Coronary artery (tissue), 2 donors: ENCODE measurements around the gene ZBTB7A.
"Not testable (repeated sequence)": the region's sequence is repeated elsewhere in the genome, so short reads cannot be mapped to it uniquely, and the experiment has no call there.

Experiments
- DNase-seq: peaks from one replicate; pipeline ENCODE4 v3.0.0-alpha.2; 2017; ENCODE audit warnings: low spot score
- H3K27ac ChIP-seq, 2 donors: fragments of 200-600 bp; sonication (generic); one replicate each; pipeline ENCODE4 v1.5.1; 2016 to 2019
- H3K4me3 ChIP-seq: fragments of 200-600 bp; sonication (generic); 2 replicates; pipeline ENCODE4 v1.5.1; 2016; ENCODE audit warnings: mild to moderate bottlenecking, moderate library complexity
- CTCF ChIP-seq: fragments of 200-600 bp; sonication (generic); IDR thresholded peaks from one replicate; pipeline ENCODE4 v1.5.1; 2019; ENCODE audit warnings: antibody characterized with exemption

The ZBTB7A gene

GRCh38 chr19:4015705-4016402, 50.8 kb downstream of the ZBTB7A start:
- H3K4me3 ChIP-seq = peak overlapping the region; percentile 17
- DNase-seq = peak; percentile 68
- TF ChIP-seq CTCF = no peak
- peak overlapping the region in 1 of 2 donors; percentile 11 for H3K27ac ChIP-seq

GRCh38 chr19:4014541-4015491, 51.9 kb downstream of the ZBTB7A start:
- TF ChIP-seq CTCF = no peak
- DNase-seq = no peak
- H3K4me3 ChIP-seq = peak overlapping the region; percentile 17
- peak overlapping the region in 1 of 2 donors; percentile 21 for H3K27ac ChIP-seq

- no peak for DNase-seq
- TF ChIP-seq CTCF = no peak
- H3K27ac ChIP-seq = no peak overlapping the region
Measured at GRCh38 chr19:4013886-4014540, 52.7 kb downstream of the ZBTB7A start.

GRCh38 chr19:4012975-4013634, 53.6 kb downstream of the ZBTB7A start:
- no peak for TF ChIP-seq CTCF
- Histone ChIP-seq H3K4me3 (no peak overlapping the region), H3K27ac (no peak overlapping the region)
- no peak for DNase-seq

More at GRCh38 chr19:4013886-4014540, 52.7 kb downstream of the ZBTB7A start:
- no peak overlapping the region for H3K4me3 ChIP-seq

- H3K27ac ChIP-seq = no peak overlapping the region
Measured at GRCh38 chr19:4012092-4012974, 54.4 kb downstream of the ZBTB7A start.

GRCh38 chr19:4011430-4011829, 55.3 kb downstream of the ZBTB7A start:
- DNase-seq, H3K27ac ChIP-seq, H3K4me3 ChIP-seq: not testable (repeated sequence)

More at GRCh38 chr19:4012092-4012974, 54.4 kb downstream of the ZBTB7A start:
- no peak for TF ChIP-seq CTCF
- no peak for DNase-seq
- H3K4me3 ChIP-seq = no peak overlapping the region
